Measurements from ENCODE around the gene HPN. TPM values are rescaled to one million over a fixed set of nuclear protein-coding genes. Genes with fewer than 3 reads are reported as not detected.

The HPN gene
- total and polyA plus RNA-seq, 10 of the 15 experiments (the other 5 are each of a cell fraction or from before 2014, with no cell fraction given): 0.21 to 0.35 TPM; not detected in 8

GRCh38 chr19:34994643-34995541, 46.6 kb upstream of the HPN start:
- no peaks in the 10 kb centered on the region; the same call in 2 of the 3 replicates for H3K9me3 ChIP-seq (replicated peaks; ENCODE audit: control insufficient read depth, insufficient read depth, low read length)
- no peaks in the 10 kb centered on the region for H3K36me3 ChIP-seq (ENCODE audit: control insufficient read depth in 2 of 2, insufficient read depth in 2 of 2, low read length in 1 of 2)
- H3K27me3 ChIP-seq (replicated peaks in 1 of 2; ENCODE audit: control insufficient read depth in 2 of 2, insufficient read depth in 2 of 2, low read length in 1 of 2): no peaks in the 10 kb centered on the region
- H3K27ac ChIP-seq (ENCODE audit: control insufficient read depth, insufficient read depth): no peak overlapping the region
- no peak overlapping the region for H3K9ac ChIP-seq (ENCODE audit: control insufficient read depth, insufficient read depth, low read length)
- 85% methylated on average over 17 of the region's 17 CpGs for WGBS (ENCODE audit: insufficient coverage, insufficient replicate concordance, low lambda C conversion rate, missing lambda C conversion rate)
- ATAC-seq: no peak
- BruUV-seq (replicated peaks): no TSS peak
- H2AFZ ChIP-seq (ENCODE audit: control insufficient read depth, low read depth, low read length): no peak overlapping the region
- ChIA-PET RAD21 (ENCODE audit: unreplicated experiment) (no interaction called here), CTCF (interaction anchor here (1.7 kb wide), 1 partner anchor 21 kb away, joined by 4 read pairs; no protein-coding TSS in a partner anchor), POLR2A (interaction anchor here (0.6 kb wide), 1 partner anchor 1134 kb away, joined by 6 read pairs; no protein-coding TSS in a partner anchor), SMC1A (ENCODE audit: uncharacterized antibody, unreplicated experiment) (interaction anchor here (0.6 kb wide), 1 partner anchor 10 kb away, joined by 3 read pairs; no protein-coding TSS in a partner anchor)
- in situ Hi-C loops (cut with MboI): no loop called here
- no peak overlapping the region for H3K4me3 ChIP-seq
- no peaks in the 10 kb centered on the region for H4K20me1 ChIP-seq (ENCODE audit: control insufficient read depth, insufficient read depth)
- TF ChIP-seq SMARCA5 (IDR thresholded peaks at IDR 0.05) (no peak), WRNIP1 (IDR thresholded peaks at IDR 0.05; ENCODE audit: borderline replicate concordance, low read depth, low read length) (no peak), MTA2 (IDR thresholded peaks at IDR 0.05; ENCODE audit: low read depth) (no peak)
- no peak for DNase-seq (ENCODE audit: low read depth, low spot score)
- H3K4me1 ChIP-seq (ENCODE audit: control insufficient read depth, insufficient read depth, low read length): peaks cover 29% of the 10 kb centered on the region
- peaks cover 4% of the 10 kb centered on the region for H3K79me2 ChIP-seq (ENCODE audit: control insufficient read depth, insufficient read depth, low read length)
- intact Hi-C loops (cut with micrococcal nuclease; ENCODE audit: unreplicated experiment): no loop called here
- FAIRE-seq: no peak
- H3K4me2 ChIP-seq (ENCODE audit: control insufficient read depth, insufficient read depth): no peak overlapping the region

GRCh38 chr19:34995551-34995950, 46.0 kb upstream of the HPN start:
- peaks cover 8% of the 10 kb centered on the region for H3K79me2 ChIP-seq (ENCODE audit: control insufficient read depth, insufficient read depth, low read length)
- FAIRE-seq (no peak), DNase-seq (ENCODE audit: low read depth, low spot score) (no peak), ATAC-seq (no peak)
- no peak overlapping the region for H3K27ac ChIP-seq (ENCODE audit: control insufficient read depth, insufficient read depth)
- WGBS (ENCODE audit: insufficient coverage, insufficient replicate concordance, low lambda C conversion rate, missing lambda C conversion rate): 71% methylated on average over 8 of the region's 8 CpGs
- no peak overlapping the region for H3K4me3 ChIP-seq
- H3K9me3 ChIP-seq (replicated peaks; ENCODE audit: control insufficient read depth, insufficient read depth, low read length): no peaks in the 10 kb centered on the region; the same call in 2 of the 3 replicates
- no peaks in the 10 kb centered on the region for H3K27me3 ChIP-seq (replicated peaks in 1 of 2; ENCODE audit: control insufficient read depth in 2 of 2, insufficient read depth in 2 of 2, low read length in 1 of 2)
- H2AFZ ChIP-seq (ENCODE audit: control insufficient read depth, low read depth, low read length): no peak overlapping the region
- intact Hi-C loops (cut with micrococcal nuclease; ENCODE audit: unreplicated experiment) (no loop called here), in situ Hi-C loops (cut with MboI) (no loop called here)
- no peak overlapping the region for H3K9ac ChIP-seq (ENCODE audit: control insufficient read depth, insufficient read depth, low read length)
- RAD21 ChIA-PET (ENCODE audit: unreplicated experiment): interaction anchor here (0.5 kb wide), 1 partner anchor 29 kb away, joined by 3 read pairs; no protein-coding TSS in a partner anchor
- no peak overlapping the region for H3K4me2 ChIP-seq (ENCODE audit: control insufficient read depth, insufficient read depth)
- peaks cover 26% of the 10 kb centered on the region for H3K4me1 ChIP-seq (ENCODE audit: control insufficient read depth, insufficient read depth, low read length)
- BruUV-seq (replicated peaks): no TSS peak
- CTCF ChIA-PET: interaction anchor here (1.7 kb wide), 1 partner anchor 21 kb away, joined by 4 read pairs; no protein-coding TSS in a partner anchor
- POLR2A ChIA-PET: interaction anchor here (0.6 kb wide), 1 partner anchor 1133 kb away, joined by 6 read pairs; no protein-coding TSS in a partner anchor
- SMC1A ChIA-PET (ENCODE audit: uncharacterized antibody, unreplicated experiment): no interaction called here
- H4K20me1 ChIP-seq (ENCODE audit: control insufficient read depth, insufficient read depth): no peaks in the 10 kb centered on the region
- H3K36me3 ChIP-seq (ENCODE audit: control insufficient read depth in 2 of 2, insufficient read depth in 2 of 2, low read length in 1 of 2): no peaks in the 10 kb centered on the region
- TF ChIP-seq POLR2AphosphoS2 (IDR thresholded peaks at IDR 0.05; ENCODE audit: low read depth, low read length) (no peak), ZNF274 (IDR thresholded peaks at IDR 0.05; ENCODE audit: insufficient read depth, insufficient read length) (no peak), TAF1 (IDR thresholded peaks at IDR 0.05; ENCODE audit: borderline replicate concordance, low read depth, low read length) (no peak), ZBTB11 (CRISPR knock-in tag; IDR thresholded peaks at IDR 0.05) (no peak), WRNIP1 (IDR thresholded peaks at IDR 0.05; ENCODE audit: borderline replicate concordance, low read depth, low read length) (no peak), EZH2 (IDR thresholded peaks at IDR 0.05; ENCODE audit: borderline replicate concordance, control insufficient read depth, low read depth, low read length) (no peak), ELK1 (IDR thresholded peaks at IDR 0.05; ENCODE audit: low read depth, low read length) (no peak), RCOR1 (conservative IDR thresholded peaks at IDR 0.05; ENCODE audit: low read depth, low read length) (no peak), TCF12 (IDR thresholded peaks at IDR 0.05; ENCODE audit: low read depth, low read length) (no peak)
